Measurements from ENCODE around the gene TFB1M.

GRCh38 chr6:155252581-155252980 is 61.7 kb downstream of the TFB1M start:
- TF ChIP-seq ZNF274 (IDR thresholded peaks at IDR 0.05; ENCODE audit: low read depth, low read length) (no peak), YY1 (IDR thresholded peaks at IDR 0.05; ENCODE audit: insufficient read depth, insufficient read length) (no peak), SUZ12 (IDR thresholded peaks at IDR 0.05; ENCODE audit: extremely low read depth, insufficient read depth, insufficient read length) (no peak)
